Mesothelial cell of epicardium (in vitro differentiated cells): ENCODE data around the gene IFITM2. TPM values are rescaled to one million over a fixed set of nuclear protein-coding genes. Genes with fewer than 3 reads are reported as not detected.

Source experiments
- DNase-seq, 2 experiments: peaks; one replicate each; pipeline ENCODE4 v3.0.0; 2021; ENCODE audit warnings: low spot score in 2 of 2; ENCODE audit not compliant: unreplicated experiment in 2 of 2
- H3K27ac Mint-ChIP-seq: 2 replicates; pipeline ENCODE4 v1.8.0; 2021; ENCODE audit warnings: mixed read lengths
- H3K27me3 Mint-ChIP-seq: 2 replicates; pipeline ENCODE4 v1.8.0; 2021; ENCODE audit warnings: low read depth, mixed read lengths
- H3K36me3 Mint-ChIP-seq: 2 replicates; pipeline ENCODE4 v1.8.0; 2021; ENCODE audit warnings: mixed read lengths
- H3K4me1 Mint-ChIP-seq: 2 replicates; pipeline ENCODE4 v1.8.0; 2021; ENCODE audit warnings: mixed read lengths
- H3K4me3 Mint-ChIP-seq: 2 replicates; pipeline ENCODE4 v1.8.0; 2021; ENCODE audit warnings: mild to moderate bottlenecking, moderate library complexity, mixed read lengths
- H3K9me3 Mint-ChIP-seq: 2 replicates; pipeline ENCODE4 v1.8.0; 2021; ENCODE audit warnings: mixed read lengths
- total RNA-seq: library from RNA; stranded (reverse); gene quantifications from 3 replicates; pipeline ENCODE4 v1.2.1, GENCODE V29; 2021
- TF ChIP-seq, protein P1 (sequence below): fragments of 200-600 bp; sonication (generic); IDR thresholded peaks from one replicate; pipeline ENCODE4 v1.5.0; 2021; ENCODE audit warnings: antibody characterized with exemption; ENCODE audit not compliant: unreplicated experiment

Gene IFITM2
- total RNA-seq, 1 donor from 2014 or later, result 208 TPM

DNA sequence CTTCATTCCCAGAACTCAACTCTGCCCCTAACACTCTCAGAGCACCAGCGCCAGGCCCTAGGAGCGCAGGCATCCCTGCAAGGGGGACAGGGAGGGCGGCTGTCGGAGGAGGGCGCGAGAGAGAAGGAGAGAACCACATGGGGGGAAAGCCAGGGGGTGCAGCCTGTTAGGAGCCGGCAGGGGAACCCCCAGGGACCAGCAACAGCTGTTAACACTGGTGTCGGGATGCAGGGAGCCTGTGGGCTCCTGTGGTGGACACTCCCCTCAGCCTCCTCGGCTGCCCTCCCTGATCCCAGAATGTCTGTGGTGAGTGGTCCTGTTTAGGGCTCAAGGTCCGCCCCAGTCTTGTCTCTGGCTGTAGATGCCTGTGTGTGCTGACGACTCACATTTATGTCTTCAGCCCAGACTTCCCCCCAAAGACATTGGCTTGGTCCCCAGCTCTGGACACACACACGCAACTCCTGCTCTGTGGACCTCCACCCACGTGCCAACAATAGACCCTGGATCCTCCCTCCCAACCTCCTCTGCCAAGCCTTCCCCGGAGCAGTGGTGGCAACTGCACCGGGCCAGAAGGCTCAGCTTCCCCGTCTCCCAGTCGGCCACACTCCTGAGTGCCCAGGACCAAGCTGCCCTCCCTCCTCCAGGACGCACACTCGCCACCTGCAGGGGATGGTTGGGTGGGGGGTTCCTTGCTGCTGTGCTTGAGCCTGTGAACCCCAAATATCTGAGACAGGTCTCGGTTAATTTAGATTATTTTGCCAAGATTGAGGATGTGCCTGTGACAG, 7.5 kb upstream of the IFITM2 start:
- H3K4me1 Mint-ChIP-seq, result peaks cover 10% of the 10 kb centered on the region
- H3K27me3 Mint-ChIP-seq, result peaks cover 13% of the 10 kb centered on the region
- no peak overlapping the region for H3K4me3 Mint-ChIP-seq
- no peaks in the 10 kb centered on the region for H3K36me3 Mint-ChIP-seq
- DNase-seq, result no peak
- H3K9me3 Mint-ChIP-seq, result no peaks in the 10 kb centered on the region
- no peak overlapping the region for H3K27ac Mint-ChIP-seq
- TF ChIP-seq, protein P1, sequence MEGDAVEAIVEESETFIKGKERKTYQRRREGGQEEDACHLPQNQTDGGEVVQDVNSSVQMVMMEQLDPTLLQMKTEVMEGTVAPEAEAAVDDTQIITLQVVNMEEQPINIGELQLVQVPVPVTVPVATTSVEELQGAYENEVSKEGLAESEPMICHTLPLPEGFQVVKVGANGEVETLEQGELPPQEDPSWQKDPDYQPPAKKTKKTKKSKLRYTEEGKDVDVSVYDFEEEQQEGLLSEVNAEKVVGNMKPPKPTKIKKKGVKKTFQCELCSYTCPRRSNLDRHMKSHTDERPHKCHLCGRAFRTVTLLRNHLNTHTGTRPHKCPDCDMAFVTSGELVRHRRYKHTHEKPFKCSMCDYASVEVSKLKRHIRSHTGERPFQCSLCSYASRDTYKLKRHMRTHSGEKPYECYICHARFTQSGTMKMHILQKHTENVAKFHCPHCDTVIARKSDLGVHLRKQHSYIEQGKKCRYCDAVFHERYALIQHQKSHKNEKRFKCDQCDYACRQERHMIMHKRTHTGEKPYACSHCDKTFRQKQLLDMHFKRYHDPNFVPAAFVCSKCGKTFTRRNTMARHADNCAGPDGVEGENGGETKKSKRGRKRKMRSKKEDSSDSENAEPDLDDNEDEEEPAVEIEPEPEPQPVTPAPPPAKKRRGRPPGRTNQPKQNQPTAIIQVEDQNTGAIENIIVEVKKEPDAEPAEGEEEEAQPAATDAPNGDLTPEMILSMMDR, result no peak

DNA sequence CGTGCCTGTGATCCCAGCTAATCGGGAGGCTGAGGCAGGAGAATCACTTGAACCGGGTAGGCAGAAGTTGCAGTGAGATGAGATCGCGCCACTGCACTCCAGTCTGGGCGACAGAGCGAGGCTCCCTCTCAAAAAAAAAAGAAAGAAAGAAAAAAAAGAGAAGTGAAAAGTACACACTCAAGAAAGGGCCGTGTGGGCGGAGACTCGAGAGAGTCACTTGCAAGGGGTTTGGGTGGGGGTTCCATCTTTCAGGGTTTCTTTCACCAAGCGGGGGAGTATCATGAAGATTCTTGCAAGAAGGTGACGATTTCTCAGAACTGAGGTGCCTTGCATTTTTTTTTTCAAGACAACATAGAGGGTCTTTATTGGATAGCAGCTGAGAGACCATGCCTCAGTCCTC, 4.3 kb upstream of the IFITM2 start:
- no peak for DNase-seq
- no peaks in the 10 kb centered on the region for H3K9me3 Mint-ChIP-seq
- no peaks in the 10 kb centered on the region for H3K36me3 Mint-ChIP-seq
- TF ChIP-seq, protein P1, result no peak
- no peak overlapping the region for H3K27ac Mint-ChIP-seq
- H3K4me1 Mint-ChIP-seq, result peaks cover 25% of the 10 kb centered on the region
- H3K27me3 Mint-ChIP-seq, result peaks cover 13% of the 10 kb centered on the region
- no peak overlapping the region for H3K4me3 Mint-ChIP-seq

DNA sequence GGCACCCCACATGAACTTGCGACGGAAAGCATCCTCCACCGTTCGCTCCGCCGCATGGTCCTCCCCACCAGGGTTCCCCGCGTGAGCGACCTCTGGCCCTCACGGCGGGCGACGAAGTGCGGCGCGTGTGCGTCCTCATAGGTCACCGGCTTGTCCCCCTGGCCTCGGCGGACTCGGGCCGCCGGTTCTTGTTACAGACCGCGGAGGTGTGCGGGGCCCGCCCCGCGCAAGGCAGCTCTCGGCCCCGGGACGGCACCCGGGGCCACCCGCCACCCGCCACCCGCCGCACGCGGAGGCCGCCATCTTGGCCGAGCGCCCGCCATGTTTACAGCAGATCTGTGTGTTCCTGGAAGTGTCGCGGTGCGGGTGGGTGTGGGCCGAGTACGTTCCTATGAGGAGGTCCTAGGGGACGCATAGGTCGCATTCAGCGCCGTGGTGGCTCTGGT, 3.5 kb upstream of the IFITM2 start:
- no peak for DNase-seq
- peaks cover 32% of the 10 kb centered on the region for H3K4me1 Mint-ChIP-seq
- no peak overlapping the region for H3K27ac Mint-ChIP-seq

DNA sequence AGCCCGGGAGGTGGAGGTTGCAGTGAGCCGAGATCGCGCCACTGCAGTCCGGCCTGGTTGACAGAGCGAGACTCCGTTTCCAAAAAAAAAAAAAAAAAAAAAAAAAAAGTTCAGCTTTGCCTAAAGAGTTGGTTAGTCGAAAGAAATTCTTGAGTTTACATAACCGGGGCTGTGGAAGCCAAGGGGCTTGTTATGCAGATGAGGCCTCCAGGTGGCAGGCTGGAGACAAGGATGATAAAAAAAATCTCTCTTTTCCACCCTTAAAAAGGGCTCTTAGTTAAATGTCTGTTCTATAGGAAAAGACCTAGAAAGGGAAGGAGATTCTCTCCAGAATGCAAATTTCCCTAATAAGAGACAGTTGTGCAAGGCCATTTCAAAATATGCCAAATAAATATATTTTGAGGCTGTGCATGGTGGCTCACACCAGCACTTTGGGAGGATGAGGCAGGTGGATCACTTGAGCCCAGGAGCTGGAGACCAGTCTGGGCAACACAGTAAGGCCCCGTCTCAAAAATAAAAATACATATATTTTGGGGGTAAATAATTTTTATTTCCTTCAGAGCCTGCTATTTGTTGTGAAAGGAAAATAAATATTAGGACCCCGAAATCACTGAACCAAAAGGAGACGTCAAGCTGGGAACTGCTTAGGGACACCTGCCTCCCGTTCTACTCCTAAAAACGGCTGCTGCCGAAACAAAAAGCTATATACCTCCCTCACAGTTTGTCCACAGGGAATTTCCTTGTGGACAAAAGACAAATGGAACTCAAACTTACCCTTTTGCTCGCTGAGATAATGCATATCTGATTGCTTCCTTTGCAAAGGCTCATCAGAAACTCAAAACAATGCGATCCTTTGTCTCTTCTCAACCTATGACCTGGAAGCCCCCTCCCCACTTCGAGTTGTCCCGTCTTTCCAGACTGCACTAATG, 2.4 kb upstream of the IFITM2 start:
- Mint-ChIP-seq H3K9me3 (no peaks in the 10 kb centered on the region), H3K4me1 (peaks cover 40% of the 10 kb centered on the region), H3K27me3 (peaks cover 9% of the 10 kb centered on the region), H3K4me3 (no peak overlapping the region), H3K27ac (peak overlapping the region; percentile 47), H3K36me3 (no peaks in the 10 kb centered on the region)
- TF ChIP-seq, protein P1, result peak; percentile 51
- no peak for DNase-seq

More for the DNA sequence above, 3.5 kb upstream of the IFITM2 start:
- TF ChIP-seq, protein P1, result no peak
- Mint-ChIP-seq H3K27me3 (peaks cover 13% of the 10 kb centered on the region), H3K4me3 (no peak overlapping the region), H3K9me3 (no peaks in the 10 kb centered on the region), H3K36me3 (no peaks in the 10 kb centered on the region)

DNA sequence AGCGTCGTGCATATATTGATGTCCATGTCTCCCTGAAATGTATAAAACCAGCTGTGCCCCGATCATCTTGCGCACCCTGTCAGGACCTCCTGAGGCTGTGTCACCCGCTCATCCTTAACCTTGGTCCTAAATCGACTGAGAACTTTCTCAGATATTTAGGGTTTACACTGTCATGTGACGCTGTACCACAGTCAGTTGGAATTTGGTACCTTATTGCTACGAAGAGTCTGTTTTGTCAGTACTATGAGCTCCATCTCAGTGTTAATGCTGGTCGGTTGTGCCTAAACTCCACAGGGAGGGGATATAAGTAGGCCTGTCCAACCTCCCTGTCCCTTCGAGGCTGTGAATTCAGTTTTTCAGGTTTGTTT, 1.8 kb upstream of the IFITM2 start:
- Mint-ChIP-seq H3K4me3 (no peak overlapping the region), H3K36me3 (no peaks in the 10 kb centered on the region), H3K27ac (no peak overlapping the region), H3K9me3 (no peaks in the 10 kb centered on the region), H3K4me1 (peaks cover 35% of the 10 kb centered on the region), H3K27me3 (peaks cover 3% of the 10 kb centered on the region)
- no peak for DNase-seq
- TF ChIP-seq, protein P1, result no peak
